Peyer's patch (tissue), 4 donors: Measurements from ENCODE around the gene UVRAG. TPM values are rescaled to one million over a fixed set of nuclear protein-coding genes. Genes with fewer than 3 reads are reported as not detected.

Experiments
- DNase-seq, 3 donors: peaks; one replicate each; pipeline ENCODE4 v3.0.0-alpha.2; 2017 to 2019
- H3K27ac ChIP-seq, 4 donors: fragments of 200-600 bp; sonication (generic); one replicate each; pipeline ENCODE4 v1.5.1; 2016 to 2019
- H3K27me3 ChIP-seq, 2 donors: fragments of 200-600 bp; sonication (generic); one replicate each; pipeline ENCODE4 v1.5.1; 2019
- H3K36me3 ChIP-seq, 3 donors: fragments of 200-600 bp; sonication (generic); one replicate each; pipeline ENCODE4 v1.5.1; 2016 to 2019
- H3K4me1 ChIP-seq, 4 donors: fragments of 200-600 bp; sonication (generic); one replicate each; pipeline ENCODE4 v1.5.1; 2016 to 2019
- H3K4me3 ChIP-seq, 4 donors: fragments of 200-600 bp; sonication (generic); 1 replicate in 3 of 4; 2 replicates in 1 of 4; pipeline ENCODE4 v1.5.1; 2016 to 2019; ENCODE audit warnings: mild to moderate bottlenecking in 1 of 4
- H3K9me3 ChIP-seq, 4 donors: fragments of 200-600 bp; sonication (generic); one replicate each; pipeline ENCODE4 v1.5.1; 2016 to 2019; ENCODE audit warnings: mild to moderate bottlenecking in 1 of 4
- POLR2A ChIP-seq, 2 donors: fragments of 450-650 bp; IDR thresholded peaks; one replicate each; pipeline ENCODE4 v1.5.1; 2017; ENCODE audit warnings: antibody characterized with exemption in 2 of 2, mild to moderate bottlenecking in 2 of 2, moderate library complexity in 2 of 2
- total RNA-seq, 4 donors: library from RNA; depleted of rRNA; stranded (reverse); fragments of >200 nt; gene quantifications; one replicate each; pipeline ENCODE4 v1.1.0, GENCODE V29; 2016
- TF ChIP-seq, protein P1 (sequence below), 6 experiments: fragments of 450-650 bp in 4 of 6; fragments of 200-600 bp in 2 of 6; sonication (generic) in 1 of 6; IDR thresholded peaks; one replicate each; pipeline ENCODE4 v1.5.1; 2017 to 2019; ENCODE audit warnings: antibody characterized with exemption in 6 of 6, mild to moderate bottlenecking in 3 of 6, moderate library complexity in 1 of 6

The UVRAG gene
- total RNA-seq, 4 donors from 2014 or later: 13.8 to 64.4 (median 22.1) TPM

DNA sequence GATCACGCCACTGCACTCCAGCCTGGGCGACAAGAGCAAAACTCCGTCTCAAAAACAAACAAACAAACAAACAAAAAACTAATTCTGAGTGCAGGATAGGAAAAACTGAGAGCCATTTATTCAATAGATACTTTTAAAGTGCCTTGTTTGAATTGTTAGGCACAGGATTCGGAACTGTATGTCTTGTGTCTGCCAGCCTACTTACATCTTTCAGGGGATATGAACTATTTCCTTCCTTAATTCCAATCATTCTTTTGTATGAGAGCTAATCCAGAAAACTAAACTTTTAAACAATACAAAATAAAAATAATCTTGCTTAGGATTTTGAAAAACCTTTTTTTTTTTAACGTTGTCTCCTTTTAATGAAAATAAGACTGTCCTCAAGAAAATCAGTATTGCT is 12.6 kb downstream of the UVRAG start:
- Histone ChIP-seq H3K27ac (peak overlapping the region in 3 of 4 donors; percentile 21 to 65 (median 27)), H3K4me1 (peaks cover 0 to 28% (median 7%) of the 10 kb centered on the region in 4 donors)

DNA sequence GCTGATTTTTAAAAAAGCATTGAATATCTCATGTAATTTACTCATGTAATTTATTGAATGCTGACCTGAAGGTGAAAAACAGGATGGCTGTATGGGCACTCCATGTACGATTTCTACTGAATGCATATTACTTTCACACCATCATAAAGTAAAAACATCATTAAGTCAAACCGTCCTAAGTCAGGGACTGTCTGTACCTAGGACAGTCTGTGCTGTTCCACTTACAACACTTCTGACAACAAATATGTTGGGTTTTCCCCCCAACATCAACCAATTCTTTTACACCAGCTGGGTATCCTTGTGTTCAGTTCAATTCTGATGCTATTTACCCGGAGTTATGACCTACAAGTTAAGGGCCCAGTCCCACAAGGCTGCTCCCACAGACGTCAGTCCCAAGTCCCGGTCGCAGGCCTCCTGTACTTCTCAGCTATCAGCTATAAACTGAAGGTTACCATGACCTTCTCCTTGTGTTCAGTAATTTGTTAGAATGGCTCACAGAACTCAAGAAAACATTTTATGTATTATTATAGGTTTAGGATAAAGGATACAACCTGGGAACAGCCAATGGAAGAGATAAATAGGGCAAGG is 17.0 kb downstream of the UVRAG start:
- no peaks in the 10 kb centered on the region for H3K27me3 ChIP-seq
- no peaks in the 10 kb centered on the region for H3K36me3 ChIP-seq
- DNase-seq: no peak
- no peak overlapping the region for H3K27ac ChIP-seq
- H3K4me3 ChIP-seq: no peak overlapping the region
- H3K9me3 ChIP-seq: no peaks in the 10 kb centered on the region
- H3K4me1 ChIP-seq: peaks cover 0 to 7% (median 0%) of the 10 kb centered on the region in 4 donors
- TF ChIP-seq, protein P1, sequence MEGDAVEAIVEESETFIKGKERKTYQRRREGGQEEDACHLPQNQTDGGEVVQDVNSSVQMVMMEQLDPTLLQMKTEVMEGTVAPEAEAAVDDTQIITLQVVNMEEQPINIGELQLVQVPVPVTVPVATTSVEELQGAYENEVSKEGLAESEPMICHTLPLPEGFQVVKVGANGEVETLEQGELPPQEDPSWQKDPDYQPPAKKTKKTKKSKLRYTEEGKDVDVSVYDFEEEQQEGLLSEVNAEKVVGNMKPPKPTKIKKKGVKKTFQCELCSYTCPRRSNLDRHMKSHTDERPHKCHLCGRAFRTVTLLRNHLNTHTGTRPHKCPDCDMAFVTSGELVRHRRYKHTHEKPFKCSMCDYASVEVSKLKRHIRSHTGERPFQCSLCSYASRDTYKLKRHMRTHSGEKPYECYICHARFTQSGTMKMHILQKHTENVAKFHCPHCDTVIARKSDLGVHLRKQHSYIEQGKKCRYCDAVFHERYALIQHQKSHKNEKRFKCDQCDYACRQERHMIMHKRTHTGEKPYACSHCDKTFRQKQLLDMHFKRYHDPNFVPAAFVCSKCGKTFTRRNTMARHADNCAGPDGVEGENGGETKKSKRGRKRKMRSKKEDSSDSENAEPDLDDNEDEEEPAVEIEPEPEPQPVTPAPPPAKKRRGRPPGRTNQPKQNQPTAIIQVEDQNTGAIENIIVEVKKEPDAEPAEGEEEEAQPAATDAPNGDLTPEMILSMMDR (IDR thresholded peaks at IDR 0.05): no peak
- no peak for TF ChIP-seq POLR2A (IDR thresholded peaks at IDR 0.05)

More for the DNA sequence above, 12.6 kb downstream of the UVRAG start:
- no peak for TF ChIP-seq POLR2A (IDR thresholded peaks at IDR 0.05)
- TF ChIP-seq, protein P1 (IDR thresholded peaks at IDR 0.05): no peak
- Histone ChIP-seq H3K4me3 (no peak overlapping the region), H3K9me3 (no peaks in the 10 kb centered on the region), H3K36me3 (no peaks in the 10 kb centered on the region), H3K27me3 (no peaks in the 10 kb centered on the region)
- DNase-seq: no peak

DNA sequence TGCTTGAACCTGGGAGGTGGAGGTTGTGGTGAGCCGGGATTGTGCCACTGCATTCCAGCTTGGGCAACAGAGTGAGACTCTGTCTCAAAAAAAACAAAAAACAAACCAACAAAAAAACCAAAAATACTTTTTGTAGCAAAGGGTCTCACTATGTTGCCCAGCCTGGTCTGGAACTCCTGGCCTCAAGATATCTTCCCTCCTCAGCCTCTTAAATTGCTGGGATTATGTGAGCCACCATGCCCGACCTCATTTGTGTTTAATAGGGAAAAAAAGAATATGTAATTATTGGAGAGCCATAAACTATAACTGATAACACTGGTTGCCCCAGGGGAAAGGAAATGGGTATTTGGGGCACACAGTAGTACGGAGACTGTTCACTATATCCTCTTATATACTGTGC is 19.7 kb downstream of the UVRAG start:
- H3K4me1 ChIP-seq: no peaks in the 10 kb centered on the region
- DNase-seq: no peak
- no peaks in the 10 kb centered on the region for H3K36me3 ChIP-seq
- H3K27me3 ChIP-seq: no peaks in the 10 kb centered on the region
- TF ChIP-seq, protein P1 (IDR thresholded peaks at IDR 0.05): no peak
- TF ChIP-seq POLR2A (IDR thresholded peaks at IDR 0.05): no peak
- H3K9me3 ChIP-seq: no peaks in the 10 kb centered on the region
- no peak overlapping the region for H3K4me3 ChIP-seq
- H3K27ac ChIP-seq: no peak overlapping the region

DNA sequence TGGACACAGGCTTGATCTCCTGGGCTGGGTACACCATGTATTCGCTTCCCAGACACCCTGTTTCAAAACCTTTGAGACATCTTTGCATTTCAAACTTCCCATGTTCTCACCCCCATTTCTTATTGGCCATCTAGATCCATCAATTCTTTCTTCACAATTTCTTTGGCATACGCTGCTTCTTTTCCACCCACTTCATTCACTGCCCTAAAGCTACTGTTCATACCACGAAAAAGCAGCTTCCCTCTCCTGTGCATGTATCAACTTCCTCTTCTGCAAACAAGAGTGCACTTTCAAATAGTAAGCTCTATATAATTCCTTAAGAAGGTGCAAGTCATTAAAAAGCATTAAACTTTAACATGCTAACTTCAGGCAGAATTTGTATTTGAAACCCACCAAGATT is 21.4 kb downstream of the UVRAG start:
- Histone ChIP-seq H3K36me3 (no peaks in the 10 kb centered on the region), H3K27me3 (no peaks in the 10 kb centered on the region), H3K27ac (peak overlapping the region in 1 of 4 donors; percentile 38), H3K9me3 (no peaks in the 10 kb centered on the region), H3K4me3 (no peak overlapping the region), H3K4me1 (no peaks in the 10 kb centered on the region)
- DNase-seq: no peak
- TF ChIP-seq POLR2A (IDR thresholded peaks at IDR 0.05): no peak
- TF ChIP-seq, protein P1 (IDR thresholded peaks at IDR 0.05): no peak

DNA sequence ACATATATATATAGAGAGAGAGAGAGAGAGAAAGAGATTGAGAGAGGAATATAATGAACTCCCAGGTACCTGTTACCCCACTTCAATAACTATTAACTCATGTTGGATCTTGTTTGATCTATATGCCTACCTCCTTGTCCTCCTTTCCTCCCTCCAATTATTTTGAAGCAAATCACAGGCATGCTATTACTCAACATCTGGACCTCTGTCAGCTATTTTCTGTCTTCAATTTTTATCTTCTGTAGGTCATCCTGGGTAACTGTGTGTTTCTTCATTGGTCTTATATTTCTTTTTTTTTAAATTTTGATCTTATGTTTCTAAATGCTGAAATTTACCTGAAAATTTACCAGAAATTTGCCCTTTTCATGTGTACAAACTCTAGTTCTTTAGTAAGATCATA is 24.8 kb downstream of the UVRAG start:
- Histone ChIP-seq H3K36me3 (no peaks in the 10 kb centered on the region), H3K27ac (no peak overlapping the region), H3K9me3 (no peaks in the 10 kb centered on the region), H3K27me3 (no peaks in the 10 kb centered on the region), H3K4me1 (no peaks in the 10 kb centered on the region), H3K4me3 (no peak overlapping the region)
- DNase-seq: no peak
- no peak for TF ChIP-seq POLR2A (IDR thresholded peaks at IDR 0.05)
- TF ChIP-seq, protein P1 (IDR thresholded peaks at IDR 0.05): no peak

DNA sequence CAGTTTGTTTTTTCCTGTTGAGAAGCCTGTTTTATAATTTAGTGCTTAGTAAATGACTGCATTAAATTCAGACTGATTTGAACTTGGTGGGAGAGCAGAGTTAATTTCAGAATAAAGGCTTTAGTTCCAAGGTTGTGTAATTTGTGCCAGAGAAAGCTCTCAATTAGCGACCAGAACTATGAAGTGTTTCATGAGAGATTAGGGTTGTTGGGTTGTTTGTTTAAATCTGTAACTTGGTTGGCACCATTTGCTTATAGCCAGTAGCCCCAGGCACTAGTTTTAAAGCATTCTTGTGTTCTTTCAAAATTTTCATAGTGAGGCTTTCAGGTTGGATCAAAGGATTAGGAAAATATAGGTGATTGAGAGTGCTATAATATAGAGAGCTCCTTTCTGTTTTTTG is 25.5 kb downstream of the UVRAG start:
- TF ChIP-seq, protein P1 (IDR thresholded peaks at IDR 0.05): no peak
- no peak for TF ChIP-seq POLR2A (IDR thresholded peaks at IDR 0.05)
- no peaks in the 10 kb centered on the region for H3K4me1 ChIP-seq
- DNase-seq: no peak
- no peak overlapping the region for H3K27ac ChIP-seq
- H3K9me3 ChIP-seq: no peaks in the 10 kb centered on the region
- no peaks in the 10 kb centered on the region for H3K36me3 ChIP-seq
- H3K4me3 ChIP-seq: no peak overlapping the region
- H3K27me3 ChIP-seq: no peaks in the 10 kb centered on the region
